SKM-1 treated with dmso at 0.1 percent for 144 hours (cell line): ENCODE measurements around the gene FAM193A.
"Not testable (repeated sequence)": the region's sequence is repeated elsewhere in the genome, so short reads cannot be mapped to it uniquely, and the experiment has no call there.

ENCODE experiments used
- DNase-seq: peaks from one replicate; lab custom pipeline; 2025; ENCODE audit not compliant: unreplicated experiment; lab: John Stamatoyannopoulos, UW

The FAM193A gene

DNA sequence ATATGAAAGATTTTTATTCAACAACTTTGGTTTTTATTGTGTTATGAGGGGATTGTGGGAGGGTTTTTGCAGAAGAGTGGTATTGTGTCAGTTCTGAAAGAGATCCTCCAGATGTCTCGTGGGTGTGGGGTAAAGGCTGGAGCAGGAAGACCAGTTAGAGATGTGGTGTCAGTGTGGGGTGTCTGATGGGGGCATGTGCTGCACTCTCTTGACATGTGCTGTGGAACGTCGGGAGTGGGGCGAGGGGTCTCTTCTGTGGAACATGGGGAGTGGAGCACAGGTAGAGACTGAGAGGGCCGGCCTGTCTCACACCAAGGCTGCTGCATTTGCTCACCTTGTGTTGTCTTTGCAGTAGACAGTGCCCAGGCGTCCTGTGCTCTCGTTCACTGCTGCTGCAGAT, 37.6 kb downstream of the FAM193A start:
- DNase-seq: no peak

DNA sequence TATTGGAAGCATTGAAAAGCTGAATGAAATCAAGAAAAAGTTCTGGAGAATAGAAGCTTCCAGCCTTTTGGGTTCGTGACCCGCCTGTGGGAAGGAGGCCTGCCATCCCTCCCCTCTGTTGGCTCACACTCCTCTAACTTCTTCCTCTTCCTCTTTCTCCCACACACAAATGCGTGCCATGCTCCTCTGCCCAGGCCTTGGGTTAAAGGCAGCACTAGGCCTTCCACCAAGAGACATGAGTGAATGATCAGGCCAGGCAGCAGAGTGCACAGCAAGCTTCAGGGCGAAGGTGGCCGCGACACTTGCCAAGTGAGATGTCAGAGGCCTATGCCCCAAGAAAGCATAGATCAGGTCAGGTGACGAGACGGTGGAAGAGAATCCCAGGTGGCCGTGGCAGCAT, 38.4 kb downstream of the FAM193A start:
- peak; percentile 91 for DNase-seq

DNA sequence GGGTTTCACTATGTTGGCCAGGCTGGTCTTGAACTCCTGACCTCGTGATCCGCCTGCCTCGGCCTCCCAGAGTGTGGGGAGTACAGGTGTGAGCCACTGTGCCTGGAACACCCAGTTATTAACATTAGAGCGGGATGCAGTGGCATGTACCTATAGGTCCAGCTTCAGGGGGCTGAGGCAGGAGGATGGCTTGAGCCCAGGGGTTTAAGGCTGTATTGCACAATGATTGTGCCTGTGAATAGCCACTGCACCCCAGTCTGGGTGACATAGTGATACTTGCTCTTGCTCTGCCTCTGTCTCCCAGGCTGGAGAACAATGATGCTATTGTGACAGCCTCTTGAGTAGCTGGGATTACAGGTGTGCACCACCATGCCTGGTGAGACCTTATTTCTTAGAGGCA, 39.8 kb downstream of the FAM193A start:
- no peak for DNase-seq

DNA sequence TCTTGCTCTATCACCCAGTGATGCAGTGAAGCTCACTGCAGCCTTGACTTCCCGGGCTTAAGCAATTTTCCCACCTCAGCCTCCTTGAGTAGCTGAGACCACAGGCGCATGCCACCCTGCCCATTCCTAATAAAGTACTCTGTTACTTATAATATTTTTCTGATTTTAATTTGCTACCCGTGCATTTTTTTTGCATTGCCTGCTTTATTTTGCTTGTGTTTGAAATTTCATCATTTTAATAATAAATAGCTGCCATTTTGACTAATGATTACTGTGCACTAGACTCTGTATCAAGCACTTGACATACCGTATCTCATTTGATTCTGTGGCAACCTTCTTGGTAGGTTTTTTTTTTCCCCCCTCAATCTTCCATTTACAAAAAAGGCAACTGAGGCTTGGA, 41.7 kb downstream of the FAM193A start:
- DNase-seq: no peak

DNA sequence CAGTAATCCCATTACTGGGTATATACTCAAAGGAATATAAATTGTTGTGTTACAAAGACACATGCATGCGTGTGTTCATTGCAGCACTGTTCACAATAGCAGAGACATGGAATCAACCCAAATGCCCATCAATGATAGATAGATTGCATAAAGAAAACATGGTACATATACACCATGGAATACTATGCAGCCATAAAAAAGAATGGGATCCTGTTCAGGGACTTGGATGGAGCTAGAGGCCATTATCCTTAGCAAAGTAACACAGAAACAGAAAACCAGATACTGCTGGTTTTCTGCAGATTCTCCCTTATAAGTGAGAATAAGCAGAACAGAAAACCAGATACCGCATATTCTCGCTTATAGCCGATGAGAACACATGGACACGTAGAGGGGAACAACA, 43.5 kb downstream of the FAM193A start:
- DNase-seq: no peak

DNA sequence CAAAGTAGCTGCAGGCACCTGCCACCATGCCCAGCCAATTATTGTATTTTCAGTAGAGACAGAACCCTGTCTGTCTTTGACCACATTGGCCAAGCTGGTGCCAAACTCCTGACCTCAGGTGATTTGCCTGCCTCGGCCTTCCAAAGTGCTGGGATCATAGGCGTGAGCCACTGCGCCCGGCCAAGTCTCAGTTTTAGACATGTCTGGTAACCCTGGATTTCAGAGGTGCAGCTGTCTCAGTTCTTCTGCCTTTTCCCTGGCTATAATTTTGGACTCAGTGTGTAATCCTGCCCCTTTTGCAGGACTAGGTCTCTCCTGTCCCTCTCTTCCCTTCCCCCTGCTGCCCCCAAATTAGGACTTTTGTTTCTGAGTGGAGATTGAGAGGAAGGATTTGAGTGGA, 46.6 kb downstream of the FAM193A start:
- DNase-seq: no peak

DNA sequence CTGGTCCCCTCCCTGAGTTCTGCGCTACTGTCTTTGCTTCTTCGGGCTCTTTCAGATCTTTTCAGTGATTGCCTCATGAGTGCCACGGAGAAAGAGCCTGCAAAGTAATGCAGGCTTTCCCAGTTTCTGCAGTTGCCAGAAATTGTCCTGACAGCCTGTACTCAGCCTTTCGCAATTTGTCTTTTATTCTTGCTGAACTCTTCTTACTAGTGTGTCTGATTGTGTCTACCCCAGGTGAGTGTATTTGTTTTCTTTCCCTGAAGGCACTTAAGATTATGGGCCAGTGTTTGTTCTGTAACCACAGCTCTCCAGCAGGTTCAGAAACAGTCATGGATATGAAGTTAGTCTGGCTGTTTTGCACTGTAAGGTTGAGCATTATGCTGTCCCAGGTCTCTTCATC, 47.1 kb downstream of the FAM193A start:
- no peak for DNase-seq

DNA sequence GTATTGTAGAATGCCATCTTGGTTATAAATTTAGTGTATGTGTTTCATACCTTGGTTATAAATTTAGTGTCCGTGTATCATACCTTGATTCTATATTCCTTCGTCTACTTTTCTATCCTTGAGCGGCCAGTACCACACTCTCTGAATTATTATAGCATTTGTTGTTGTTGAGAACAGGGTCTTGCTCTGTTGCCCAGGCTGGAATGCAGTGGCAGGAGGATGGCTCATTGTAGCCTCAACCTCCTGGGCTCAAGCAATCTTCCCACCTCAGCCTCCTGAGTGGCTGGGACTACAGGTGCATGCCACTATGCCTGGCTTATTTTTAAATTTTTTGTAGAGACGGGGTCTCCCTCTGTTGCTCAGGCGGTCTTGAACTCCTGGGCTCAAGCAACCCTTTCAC, 50.1 kb downstream of the FAM193A start:
- no peak for DNase-seq

DNA sequence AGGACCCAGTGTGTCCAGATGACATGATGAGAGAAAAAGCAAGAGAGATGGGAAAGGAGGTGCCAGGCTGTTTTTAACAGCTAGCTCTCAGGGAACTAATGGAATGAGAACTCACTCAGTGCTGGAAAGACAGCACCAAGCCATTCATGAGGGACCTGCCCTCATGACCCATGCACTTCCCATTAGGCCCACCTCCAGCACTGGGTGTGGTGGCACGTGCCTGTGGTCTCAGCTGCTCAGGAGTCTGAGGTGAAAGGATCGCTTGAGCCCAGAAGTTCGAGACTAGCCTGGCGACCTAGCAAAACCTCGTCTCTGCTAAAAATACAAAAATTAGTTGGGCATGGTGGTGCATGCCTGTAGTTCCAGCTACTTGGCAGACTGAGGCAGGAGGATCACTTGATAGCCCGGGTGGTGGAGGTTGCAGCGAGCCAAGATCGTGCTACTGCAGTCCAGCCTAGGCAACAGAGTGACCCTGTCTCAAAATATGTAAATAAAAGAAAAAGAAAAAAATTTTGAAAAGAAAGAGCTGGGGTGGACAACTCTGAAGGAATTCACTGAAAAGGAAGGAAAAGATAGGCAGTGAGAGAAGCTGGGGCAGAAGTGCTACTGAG, 50.9 kb downstream of the FAM193A start:
- no peak for DNase-seq

DNA sequence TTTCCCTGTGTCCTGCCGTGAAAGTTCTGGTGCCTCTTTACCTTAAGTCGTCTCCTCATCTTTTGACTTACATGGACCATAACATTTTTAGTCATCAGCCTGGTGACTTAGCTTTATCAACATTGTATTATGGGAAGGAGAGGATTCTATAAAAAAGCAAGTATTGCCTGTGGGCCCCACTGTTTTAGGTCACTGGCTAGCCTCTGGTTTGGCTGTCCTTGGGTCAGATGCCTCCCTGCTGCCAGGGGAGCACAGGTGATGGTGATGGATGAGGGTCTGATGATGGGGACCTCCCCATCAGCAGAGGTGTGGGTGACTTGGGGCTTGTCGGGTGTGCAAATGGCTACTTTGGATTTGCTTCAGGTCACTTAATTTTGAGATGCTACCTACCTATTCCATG, 51.8 kb downstream of the FAM193A start:
- no peak for DNase-seq

DNA sequence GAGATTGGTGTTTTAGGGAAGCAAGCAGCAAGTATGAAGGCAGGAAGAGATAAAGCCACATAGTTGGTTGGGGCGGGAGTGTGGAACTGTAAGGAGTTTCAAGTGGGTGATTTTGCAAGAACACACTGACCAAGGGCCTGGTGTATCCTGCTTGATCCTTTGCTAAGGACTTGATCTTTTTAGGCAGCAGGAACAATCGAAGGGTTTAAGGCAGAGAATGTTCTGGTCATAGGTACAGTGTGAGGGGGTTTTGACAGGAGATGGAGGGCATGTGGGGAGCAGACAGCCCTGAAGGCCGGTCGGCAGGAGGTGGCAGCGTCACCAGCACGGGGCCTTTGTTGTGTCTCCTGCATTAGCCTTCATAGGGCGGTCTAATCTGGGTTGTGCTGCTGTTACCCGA, 54.7 kb downstream of the FAM193A start:
- peak; percentile 90 for DNase-seq

DNA sequence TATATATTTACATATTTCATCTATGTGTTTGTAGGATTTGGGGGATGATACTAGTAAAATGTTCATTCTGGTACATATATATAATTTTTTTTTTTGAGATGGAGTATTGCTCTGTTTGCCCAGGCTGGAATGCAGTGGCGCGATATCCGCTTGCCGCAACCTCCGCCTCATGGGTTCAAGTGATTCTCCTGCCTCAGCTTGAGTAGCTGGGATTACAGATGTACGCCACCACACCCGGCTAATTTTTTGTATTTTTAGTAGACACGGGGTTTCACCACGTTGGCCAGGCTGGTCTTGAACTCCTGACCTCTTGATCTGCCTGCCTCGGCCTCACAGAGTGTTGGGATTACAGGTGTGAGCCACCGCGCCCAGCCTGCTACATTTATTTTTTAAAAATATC, 55.6 kb downstream of the FAM193A start:
- DNase-seq: not testable (repeated sequence)

DNA sequence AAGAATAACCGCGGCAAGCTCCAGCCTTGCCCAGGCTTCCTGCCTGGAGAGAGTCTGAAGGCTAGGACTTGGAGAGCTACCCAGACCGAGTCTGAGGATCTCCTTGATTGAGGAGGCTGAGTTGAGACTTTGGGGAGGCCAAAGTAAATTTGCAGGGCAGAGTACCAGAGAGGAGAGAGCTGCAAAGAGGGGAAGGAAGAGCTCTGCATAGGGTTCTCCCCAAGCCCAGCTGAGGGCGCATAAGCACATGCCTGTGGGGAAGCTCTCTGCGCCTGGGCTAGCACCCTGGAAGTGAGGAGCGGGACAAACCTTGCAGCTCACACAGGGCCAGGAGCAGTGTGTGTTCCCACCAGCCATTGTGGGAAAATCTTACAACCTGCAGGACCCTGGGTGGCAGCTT, 56.1 kb downstream of the FAM193A start:
- DNase-seq: no peak

DNA sequence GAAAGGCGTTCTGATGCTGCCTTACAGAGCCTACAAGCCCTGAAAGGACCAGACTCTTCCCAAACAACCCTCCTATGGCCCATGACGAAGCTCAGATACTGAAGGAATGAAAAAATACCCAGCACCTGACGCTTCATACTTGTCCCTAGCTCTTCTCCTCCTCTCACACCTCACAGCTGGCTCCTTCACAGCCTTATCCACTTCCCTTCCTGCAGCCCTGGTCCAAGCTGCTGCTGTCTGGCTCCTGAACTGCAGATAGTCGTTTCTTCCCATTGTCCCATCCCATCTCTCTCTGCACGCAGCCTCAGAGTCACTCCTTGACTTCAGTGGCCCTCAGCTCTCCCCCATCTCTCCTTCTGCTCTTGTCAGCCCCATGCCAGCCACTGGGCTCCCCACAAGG, 56.6 kb downstream of the FAM193A start:
- DNase-seq: no peak

DNA sequence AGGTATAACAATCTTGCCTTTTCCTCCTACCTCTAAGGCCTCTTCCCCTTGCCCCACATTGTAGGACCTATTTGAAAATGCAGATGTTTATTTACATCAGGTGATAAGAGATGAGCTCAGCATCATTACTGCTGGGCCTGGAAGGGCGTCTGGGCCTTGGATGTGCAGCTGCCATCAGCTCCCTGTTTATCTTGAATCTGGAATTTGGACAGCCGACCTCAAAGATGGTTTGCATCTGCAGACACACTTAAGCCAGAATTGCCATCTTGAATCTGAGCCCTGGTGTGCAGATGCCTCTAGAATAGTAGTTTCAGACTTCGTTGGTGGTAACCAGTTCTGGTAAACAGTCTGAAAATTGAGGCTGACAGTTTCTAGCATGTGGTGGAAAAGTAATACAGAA, 59.0 kb downstream of the FAM193A start:
- no peak for DNase-seq

DNA sequence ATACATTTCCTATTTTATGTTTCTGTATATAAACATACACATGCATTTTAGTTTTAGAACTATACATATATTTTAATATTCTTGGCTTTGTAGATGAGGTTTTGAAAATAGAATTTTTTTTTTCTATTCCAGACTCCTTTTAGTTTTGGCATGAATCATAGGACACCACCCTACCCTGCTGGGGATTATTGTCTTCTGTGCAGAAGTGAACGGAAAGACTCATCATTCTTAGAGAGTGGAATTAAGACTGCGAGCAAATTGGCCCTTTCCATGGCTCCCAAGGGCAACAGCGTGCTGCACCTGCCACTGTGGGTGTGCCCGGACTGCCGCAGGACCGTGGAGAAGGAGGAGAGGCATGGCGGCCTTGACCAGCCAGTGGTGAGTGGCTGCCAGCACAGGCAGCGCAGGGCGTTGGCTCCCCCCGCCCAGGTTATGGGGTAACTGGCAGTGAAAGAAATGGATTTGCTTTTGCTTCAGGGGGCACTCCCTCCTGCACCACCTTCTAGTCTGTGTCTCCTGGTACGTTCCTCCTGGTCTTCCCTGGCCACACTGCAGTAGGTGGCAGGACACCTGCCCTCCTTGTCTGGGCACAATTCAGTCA, 59.6 kb downstream of the FAM193A start:
- no peak for DNase-seq

DNA sequence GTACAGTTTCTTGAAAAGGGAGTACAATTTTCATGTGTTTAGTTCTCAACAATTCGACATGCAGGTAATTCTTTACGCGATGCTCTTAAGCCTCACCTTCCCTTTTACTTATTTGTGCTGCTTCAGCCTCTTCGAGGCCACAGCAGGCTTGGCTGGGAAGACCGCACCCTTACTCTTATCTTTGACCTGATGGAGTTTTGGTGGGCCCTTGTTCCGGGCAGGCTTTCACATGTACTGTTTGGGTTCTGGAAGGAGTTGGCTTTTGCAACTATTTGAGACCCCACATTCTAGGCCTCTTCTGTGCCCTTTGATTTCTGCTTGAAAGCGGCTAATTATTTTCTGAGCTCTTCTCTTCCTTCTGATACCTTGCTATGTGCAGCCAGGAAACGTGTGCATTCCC, 60.2 kb downstream of the FAM193A start:
- DNase-seq: no peak

DNA sequence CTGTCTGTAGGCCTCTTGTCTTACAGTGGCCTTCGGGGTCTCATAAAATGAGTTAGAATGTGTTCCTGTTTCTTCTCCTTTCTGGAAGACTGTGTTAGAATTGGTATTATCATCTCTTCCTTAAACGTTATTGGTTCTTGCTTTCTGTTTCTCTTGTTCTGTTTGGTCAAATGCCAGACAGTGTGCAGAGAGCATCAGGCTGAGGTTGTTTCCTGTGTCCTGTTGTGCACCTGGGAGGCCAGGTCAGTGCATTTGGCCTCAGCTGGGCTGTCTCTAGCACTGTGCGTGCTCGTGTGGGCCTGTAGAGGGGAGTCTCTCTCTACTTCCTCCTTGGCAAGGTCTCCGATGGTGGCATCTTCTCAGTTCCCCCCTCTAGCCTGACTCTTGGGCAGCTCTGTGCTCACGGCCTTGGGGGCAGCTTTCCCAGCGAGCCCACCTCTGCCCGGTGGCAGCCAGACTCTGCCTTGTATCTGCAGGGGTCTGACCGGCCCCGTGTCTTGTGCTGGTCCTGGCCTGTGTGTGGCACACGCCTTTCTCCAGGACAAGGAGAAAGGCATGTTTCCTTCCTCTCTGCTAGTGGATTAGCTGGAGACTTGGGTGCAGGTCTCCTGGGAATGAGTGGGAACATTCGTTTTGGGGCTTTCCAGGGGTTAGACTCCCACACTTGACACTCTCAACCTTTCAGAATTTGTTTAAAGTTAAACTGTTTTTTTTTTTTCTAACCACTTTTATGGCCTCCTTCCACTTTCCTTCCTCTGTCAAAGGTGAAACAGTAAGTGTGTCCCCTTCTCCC, 62.3 kb downstream of the FAM193A start:
- DNase-seq: peak; percentile 46

DNA sequence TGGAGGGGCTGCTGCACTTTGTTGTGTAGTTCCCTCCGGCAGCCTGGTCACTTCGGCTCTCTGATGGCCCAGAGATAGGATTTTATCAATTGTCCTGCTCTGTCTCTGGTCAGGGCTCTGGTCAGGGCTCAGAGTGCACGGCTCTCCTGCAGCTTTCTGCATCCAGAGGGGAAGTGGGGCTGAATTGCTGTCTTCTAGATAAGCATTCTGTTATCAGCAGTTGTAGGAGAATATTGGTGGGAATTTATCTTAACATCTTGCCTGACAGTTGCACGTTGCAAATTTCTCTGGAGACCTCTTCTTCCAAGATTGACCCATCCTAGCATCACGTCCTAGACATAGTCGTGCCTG, 62.8 kb downstream of the FAM193A start:
- no peak for DNase-seq

DNA sequence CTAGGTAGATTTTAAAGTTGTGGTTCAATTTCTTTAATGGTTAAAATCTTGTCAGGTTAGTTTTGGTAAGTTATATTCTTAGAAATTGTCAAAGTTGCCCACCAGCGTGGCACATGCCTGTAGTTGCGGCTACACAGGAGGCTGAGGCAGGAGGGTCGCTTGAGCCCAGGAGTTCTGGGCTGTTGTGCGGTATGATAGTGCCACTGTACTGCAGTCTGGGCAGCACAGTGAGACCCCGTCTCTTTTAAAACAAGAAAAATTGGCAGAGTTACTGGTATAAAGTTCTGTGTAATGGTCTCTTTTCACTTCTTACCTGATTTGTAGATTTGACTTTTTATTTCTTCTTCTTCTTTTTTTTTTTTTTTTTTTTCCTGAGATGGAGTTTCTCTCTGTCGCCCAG, 64.4 kb downstream of the FAM193A start:
- DNase-seq: no peak

DNA sequence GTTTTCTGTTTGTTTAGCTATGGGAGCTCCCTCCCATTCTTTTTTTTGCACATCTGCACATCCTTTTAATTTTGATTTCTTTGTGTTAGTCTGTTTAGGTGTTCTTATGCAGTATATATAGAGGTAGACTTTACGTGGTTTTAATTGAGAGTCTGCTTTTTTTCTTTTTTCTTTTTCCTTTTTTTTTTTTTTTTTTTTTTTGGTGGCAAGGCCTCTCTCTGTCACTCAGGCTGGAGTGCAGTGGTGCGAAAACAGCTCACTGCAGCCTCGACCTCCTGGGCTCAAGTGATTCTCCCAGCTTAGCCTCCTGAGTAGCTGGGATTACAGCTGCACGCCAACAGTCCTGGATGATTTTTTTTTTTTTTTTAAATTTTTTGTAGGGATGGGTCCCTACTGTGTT, 68.2 kb downstream of the FAM193A start:
- no peak for DNase-seq

DNA sequence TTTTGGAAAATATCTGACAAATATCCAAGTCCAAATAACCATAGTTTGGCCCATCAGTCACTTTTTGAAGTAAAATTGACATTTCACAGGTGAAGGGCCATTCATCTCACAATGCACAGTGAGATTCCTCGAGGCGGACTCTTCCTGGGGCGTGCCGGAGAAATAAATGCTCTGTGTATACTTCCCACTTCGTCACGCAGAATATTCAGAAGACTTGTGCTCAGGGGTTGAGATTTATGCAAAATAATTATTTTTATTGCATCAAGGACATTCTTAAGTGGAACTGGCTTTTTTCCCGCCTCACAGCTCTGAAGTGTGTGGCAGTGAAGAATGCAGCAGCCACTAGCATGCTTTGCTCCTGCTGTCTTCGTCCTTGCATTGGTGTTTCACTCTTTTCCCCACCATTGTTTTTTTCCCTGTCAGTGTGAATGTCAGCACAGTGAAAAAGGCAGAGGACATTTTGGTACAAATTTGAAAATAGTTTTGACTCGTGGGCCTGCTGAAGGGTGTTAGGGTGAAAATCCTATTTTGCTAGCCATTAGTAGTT, 70.6 kb downstream of the FAM193A start:
- no peak for DNase-seq
